Femur (tissue), 1 donor: ENCODE results near the gene RAB8B.

Experiments used
- DNase-seq: peaks from one replicate; pipeline ENCODE4 v3.0.0-alpha.2; 2017

The RAB8B gene

GRCh38 chr15:63188926-63189871 lies at the start of gene RAB8B:
Gene RAB8B (plus strand): TSS chr15:63189606. CDS start chr15:63189625, 19 bp downstream.
- peak; percentile 99 for DNase-seq

GRCh38 chr15:63140936-63141335 lies 48.5 kb upstream of the RAB8B start:
- DNase-seq, result no peak

- no peak for DNase-seq
These were observed 44.0 kb upstream of the RAB8B start for GRCh38 chr15:63145426-63145825.

- no peak for DNase-seq
These were observed 42.7 kb upstream of the RAB8B start for GRCh38 chr15:63146684-63147083.

- DNase-seq, result no peak
These were observed 37.7 kb upstream of the RAB8B start for GRCh38 chr15:63151665-63152064.

- no peak for DNase-seq
These were observed 33.9 kb upstream of the RAB8B start for GRCh38 chr15:63155486-63155885.

GRCh38 chr15:63156086-63156710 lies 33.2 kb upstream of the RAB8B start:
- DNase-seq, result no peak

GRCh38 chr15:63156755-63157117 lies 32.7 kb upstream of the RAB8B start:
- DNase-seq, result peak; percentile 44

- peak; percentile 96 for DNase-seq
These were observed 32.1 kb upstream of the RAB8B start, which contains the start of gene RPS27L for GRCh38 chr15:63157118-63157843. Gene RPS27L (minus strand): TSS chr15:63157477. CDS start chr15:63157405, 72 bp downstream.

GRCh38 chr15:63157891-63158431 lies 31.4 kb upstream of the RAB8B start:
- peak; percentile 77 for DNase-seq

GRCh38 chr15:63160638-63161037 lies 28.8 kb upstream of the RAB8B start:
- DNase-seq, result no peak

GRCh38 chr15:63163217-63163616 lies 26.2 kb upstream of the RAB8B start:
- no peak for DNase-seq

- DNase-seq, result no peak
These were observed 24.1 kb upstream of the RAB8B start for GRCh38 chr15:63165166-63165859.

- DNase-seq, result no peak
These were observed 23.2 kb upstream of the RAB8B start for GRCh38 chr15:63166219-63166618.

- DNase-seq, result no peak
These were observed 19.6 kb upstream of the RAB8B start for GRCh38 chr15:63169788-63170187.

GRCh38 chr15:63172376-63172775 lies 17.0 kb upstream of the RAB8B start:
- no peak for DNase-seq

GRCh38 chr15:63172851-63173451 lies 16.5 kb upstream of the RAB8B start:
- peak; percentile 38 for DNase-seq

GRCh38 chr15:63176302-63176701 lies 13.1 kb upstream of the RAB8B start:
- DNase-seq, result no peak

GRCh38 chr15:63178034-63178433 lies 11.4 kb upstream of the RAB8B start:
- DNase-seq, result no peak

GRCh38 chr15:63180746-63181145 lies 8.7 kb upstream of the RAB8B start:
- no peak for DNase-seq

- DNase-seq, result no peak
These were observed 7.8 kb upstream of the RAB8B start for GRCh38 chr15:63181648-63182047.

GRCh38 chr15:63185206-63185605 lies 4.2 kb upstream of the RAB8B start:
- DNase-seq, result no peak
